Measurements from ENCODE around the gene CDK5RAP1. TPM values are rescaled to one million over a fixed set of nuclear protein-coding genes. Genes with fewer than 3 reads are reported as not detected.
"Not testable (repeated sequence)": the region's sequence is repeated elsewhere in the genome, so short reads cannot be mapped to it uniquely, and the experiment has no call there.

The CDK5RAP1 gene
- total and polyA plus RNA-seq, 2 of the 8 experiments (the other 6 are each of a cell fraction or from before 2014, with no cell fraction given) = 37.8 to 46.6 TPM

DNA sequence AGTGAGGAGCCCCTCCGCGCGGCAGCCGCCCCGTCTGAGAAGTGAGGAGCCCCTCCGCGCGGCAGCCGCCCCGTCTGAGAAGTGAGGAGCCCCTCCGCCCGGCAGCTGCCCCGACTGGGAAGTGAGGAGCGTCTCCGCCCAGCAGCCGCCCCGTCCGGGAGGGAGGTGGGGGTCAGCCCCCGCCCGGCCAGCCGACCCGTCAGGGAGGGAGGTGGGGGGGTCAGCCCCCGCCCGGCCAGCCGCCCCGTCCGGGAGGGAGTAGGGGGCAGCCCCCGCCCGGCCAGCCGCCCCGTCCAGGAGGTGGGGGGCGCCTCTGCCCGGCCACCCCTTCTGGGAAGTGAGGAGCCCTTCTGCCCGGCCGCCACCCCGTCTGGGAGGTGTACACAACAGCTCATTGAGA lies 12.0 kb downstream of the CDK5RAP1 start:
- 94% methylated on average over 4 of the region's 36 CpGs; no CpG with 5 or more reads in 1 of the 2 experiments for WGBS, 2 experiments (ENCODE audit: extremely low coverage in 1 of 2, insufficient coverage in 1 of 2, insufficient read length in 1 of 2, insufficient replicate concordance in 2 of 2, low coverage in 1 of 2, low lambda C conversion rate in 2 of 2, missing lambda C conversion rate in 1 of 2)
- H2BK5ac ChIP-seq (ENCODE audit: low read depth, low read length); POLR2A ChIA-PET (ENCODE audit: partially characterized antibody): not testable (repeated sequence)

More for the DNA sequence above, 12.0 kb downstream of the CDK5RAP1 start:
- H2BK12ac ChIP-seq (ENCODE audit: low read depth, low read length); H2BK15ac ChIP-seq (ENCODE audit: low read length); FAIRE-seq; H4K5ac ChIP-seq (ENCODE audit: insufficient read length, low read depth, low read length); CTCF ChIA-PET (ENCODE audit: partially characterized antibody); H3K18ac ChIP-seq (ENCODE audit: extremely low read depth, low read length); H3K27ac ChIP-seq (ENCODE audit: low read depth, low read length); H3K14ac ChIP-seq (ENCODE audit: insufficient read length); H4K20me1 ChIP-seq (replicated peaks in 1 of 2; ENCODE audit: control insufficient read depth in 1 of 2, insufficient read depth in 2 of 2, low read length in 2 of 2); H3K79me2 ChIP-seq (ENCODE audit: control insufficient read depth in 1 of 2, insufficient read depth in 2 of 2, low read length in 2 of 2); H3K23ac ChIP-seq (ENCODE audit: insufficient read length); H2AK5ac ChIP-seq (ENCODE audit: low read depth, low read length); H3K4me3 ChIP-seq (ENCODE audit: extremely low read depth in 1 of 4, insufficient read depth in 2 of 4, low read depth in 3 of 4, low read length in 4 of 4); H4K91ac ChIP-seq (replicated peaks; ENCODE audit: insufficient read length, low read length); H3K4me1 ChIP-seq (replicated peaks in 1 of 4; ENCODE audit: control insufficient read depth in 3 of 4, insufficient read depth in 4 of 4, low read length in 3 of 4); H3K27me3 ChIP-seq (replicated peaks in 1 of 4; ENCODE audit: control insufficient read depth in 3 of 4, extremely low read depth in 1 of 4, insufficient read depth in 3 of 4, low read length in 3 of 4); H3K9me3 ChIP-seq (ENCODE audit: insufficient read depth in 2 of 2, low read depth in 1 of 2, low read length in 1 of 2); H2BK20ac ChIP-seq (ENCODE audit: low read length); DNase-seq (ENCODE audit: low read depth in 1 of 2, low spot score in 2 of 2); H3K23me2 ChIP-seq (ENCODE audit: low read depth, low read length); H2BK120ac ChIP-seq (replicated peaks; ENCODE audit: low read depth, low read length); H3K4ac ChIP-seq (replicated peaks; ENCODE audit: insufficient read length, low read depth, low read length); H3K56ac ChIP-seq (replicated peaks; ENCODE audit: insufficient read length, low read depth, low read length); H2AFZ ChIP-seq (ENCODE audit: low read length); H3K9ac ChIP-seq (replicated peaks in 1 of 4; ENCODE audit: extremely low read depth in 1 of 4, low read depth in 3 of 4, low read length in 3 of 4); H3K4me2 ChIP-seq (ENCODE audit: insufficient read depth in 1 of 2, low read depth in 2 of 2, low read length in 2 of 2); H3K79me1 ChIP-seq (ENCODE audit: low read depth, low read length); H4K8ac ChIP-seq (ENCODE audit: extremely low read depth, insufficient read depth, low read length): not testable (repeated sequence)
- H3K36me3 ChIP-seq (ENCODE audit: control insufficient read depth in 2 of 4, insufficient read depth in 4 of 4, low read length in 3 of 4) = peaks cover 10 to 56% (median 42%) of the 10 kb centered on the region in 4 experiments

All from H1 (cell line).